Measurements from ENCODE around the gene SPTBN4.

Gene SPTBN4

GRCh38 chr19:40576151-40576584, 109.4 kb downstream of the SPTBN4 start:
- no peak for DNase-seq (ENCODE audit: low read depth)
- peak overlapping the region; percentile 91 for H3K4me3 ChIP-seq (ENCODE audit: low read depth, low read length)
- TF ChIP-seq, protein P1, sequence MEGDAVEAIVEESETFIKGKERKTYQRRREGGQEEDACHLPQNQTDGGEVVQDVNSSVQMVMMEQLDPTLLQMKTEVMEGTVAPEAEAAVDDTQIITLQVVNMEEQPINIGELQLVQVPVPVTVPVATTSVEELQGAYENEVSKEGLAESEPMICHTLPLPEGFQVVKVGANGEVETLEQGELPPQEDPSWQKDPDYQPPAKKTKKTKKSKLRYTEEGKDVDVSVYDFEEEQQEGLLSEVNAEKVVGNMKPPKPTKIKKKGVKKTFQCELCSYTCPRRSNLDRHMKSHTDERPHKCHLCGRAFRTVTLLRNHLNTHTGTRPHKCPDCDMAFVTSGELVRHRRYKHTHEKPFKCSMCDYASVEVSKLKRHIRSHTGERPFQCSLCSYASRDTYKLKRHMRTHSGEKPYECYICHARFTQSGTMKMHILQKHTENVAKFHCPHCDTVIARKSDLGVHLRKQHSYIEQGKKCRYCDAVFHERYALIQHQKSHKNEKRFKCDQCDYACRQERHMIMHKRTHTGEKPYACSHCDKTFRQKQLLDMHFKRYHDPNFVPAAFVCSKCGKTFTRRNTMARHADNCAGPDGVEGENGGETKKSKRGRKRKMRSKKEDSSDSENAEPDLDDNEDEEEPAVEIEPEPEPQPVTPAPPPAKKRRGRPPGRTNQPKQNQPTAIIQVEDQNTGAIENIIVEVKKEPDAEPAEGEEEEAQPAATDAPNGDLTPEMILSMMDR (IDR thresholded peaks at IDR 0.05; ENCODE audit: low read depth, low read length, missing control alignments): no peak
- in situ Hi-C loops (cut with HindIII; ENCODE audit: low sequenced_read_pairs): no loop called here

GRCh38 chr19:40576585-40577451, 110.0 kb downstream of the SPTBN4 start, which contains the start of gene SHKBP1:
SHKBP1 (plus strand) TSS chr19:40576873; CDS start chr19:40576900, 27 bp downstream.
- in situ Hi-C loops (cut with HindIII; ENCODE audit: low sequenced_read_pairs): no loop called here
- DNase-seq (ENCODE audit: low read depth): peak; percentile 86
- TF ChIP-seq, protein P1 (IDR thresholded peaks at IDR 0.05; ENCODE audit: low read depth, low read length, missing control alignments): no peak
- H3K4me3 ChIP-seq (ENCODE audit: low read depth, low read length): peak within 1 kb of the TSS; percentile 91

DNA sequence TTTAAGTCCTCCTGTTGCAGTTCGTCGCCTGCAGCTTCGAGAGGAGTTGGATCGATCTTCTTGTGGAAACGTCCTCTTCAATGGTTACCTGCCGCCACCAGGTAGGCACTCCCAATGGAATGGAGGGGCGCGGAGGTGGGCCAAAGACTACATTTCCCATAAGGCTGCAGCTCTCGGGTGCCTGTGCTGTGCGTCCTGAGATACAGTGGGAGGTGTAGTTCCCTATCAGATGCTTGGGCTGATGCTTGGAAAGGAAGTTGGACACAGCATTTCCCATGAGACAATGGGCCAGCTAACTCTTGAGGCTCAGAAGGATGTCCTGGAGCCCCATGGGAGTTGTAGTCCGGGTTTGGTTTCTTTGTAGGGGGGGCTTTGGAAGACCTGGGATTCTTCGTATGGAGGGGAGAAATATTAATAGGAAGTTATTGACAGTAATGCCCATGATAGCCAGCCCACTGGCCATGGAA, 111.7 kb downstream of the SPTBN4 start:
- no peak for DNase-seq (ENCODE audit: low read depth)
- in situ Hi-C loops (cut with HindIII; ENCODE audit: low sequenced_read_pairs): no loop called here
- TF ChIP-seq, protein P1 (IDR thresholded peaks at IDR 0.05; ENCODE audit: low read depth, low read length, missing control alignments): no peak
- H3K4me3 ChIP-seq (ENCODE audit: low read depth, low read length): no peak overlapping the region

DNA sequence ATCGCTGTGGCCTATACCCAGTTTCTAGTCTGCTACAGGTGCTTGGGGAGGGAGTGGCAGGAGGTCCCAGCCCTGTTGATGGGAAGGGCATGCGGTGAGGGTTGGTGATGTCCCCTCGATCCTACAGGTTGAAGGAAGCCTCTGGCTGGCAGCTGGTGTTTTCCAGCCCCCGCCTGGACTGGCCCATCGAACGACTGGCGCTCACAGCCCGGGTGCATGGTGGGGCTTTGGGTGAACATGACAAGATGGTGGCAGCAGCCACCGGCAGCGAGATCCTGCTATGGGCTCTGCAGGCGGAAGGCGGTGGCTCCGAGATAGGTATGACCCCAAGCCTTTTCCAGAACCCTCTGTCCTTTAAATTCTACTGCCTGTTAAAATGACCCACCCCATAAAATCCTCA, 113.8 kb downstream of the SPTBN4 start:
- in situ Hi-C loops (cut with HindIII; ENCODE audit: low sequenced_read_pairs): no loop called here
- DNase-seq (ENCODE audit: low read depth): no peak
- no peak overlapping the region for H3K4me3 ChIP-seq (ENCODE audit: low read depth, low read length)
- TF ChIP-seq, protein P1 (IDR thresholded peaks at IDR 0.05; ENCODE audit: low read depth, low read length, missing control alignments): no peak

- in situ Hi-C loops (cut with HindIII; ENCODE audit: low sequenced_read_pairs): no loop called here
Measured at GRCh38 chr19:40581531-40581930, 114.7 kb downstream of the SPTBN4 start.

DNA sequence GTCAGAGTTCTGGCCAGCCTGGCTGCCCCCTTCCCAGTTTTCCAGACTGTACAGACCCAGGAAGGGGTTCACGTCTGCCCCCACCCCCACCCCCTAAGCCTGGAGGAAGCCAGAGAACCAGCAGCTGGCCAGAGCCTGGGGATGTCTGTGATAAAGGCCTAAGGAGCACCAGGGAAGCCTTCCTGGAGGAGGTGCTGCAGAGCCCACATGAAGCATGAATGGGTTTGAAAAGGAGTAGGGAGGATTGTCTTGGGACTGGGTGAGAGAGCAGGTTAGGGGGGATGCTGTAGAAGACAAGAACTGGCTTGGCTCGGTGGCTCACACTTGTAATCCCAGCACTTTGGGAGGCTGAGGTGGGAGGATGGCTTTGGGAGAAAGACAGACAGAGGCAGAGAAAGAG, 115.7 kb downstream of the SPTBN4 start:
- TF ChIP-seq, protein P1 (IDR thresholded peaks at IDR 0.05; ENCODE audit: low read depth, low read length, missing control alignments): no peak
- no peak for DNase-seq (ENCODE audit: low read depth)

More at GRCh38 chr19:40581531-40581930, 114.7 kb downstream of the SPTBN4 start:
- DNase-seq (ENCODE audit: low read depth): no peak
- H3K4me3 ChIP-seq (ENCODE audit: low read depth, low read length): no peak overlapping the region
- TF ChIP-seq, protein P1 (IDR thresholded peaks at IDR 0.05; ENCODE audit: low read depth, low read length, missing control alignments): no peak

More for the DNA sequence above, 115.7 kb downstream of the SPTBN4 start:
- no peak overlapping the region for H3K4me3 ChIP-seq (ENCODE audit: low read depth, low read length)
- in situ Hi-C loops (cut with HindIII; ENCODE audit: low sequenced_read_pairs): no loop called here

Data from astrocyte of the cerebellum (primary cell).